BJ (cell line): ENCODE results near the gene METAP2. TPM values are rescaled to one million over a fixed set of nuclear protein-coding genes. Genes with fewer than 3 reads are reported as not detected.

Experiments
- CTCF ChIA-PET: fragments of 350-600 bp; formaldehyde crosslinking; extraction: SDS; loops from one replicate; lab custom pipeline; 2021; ENCODE audit warnings: antibody characterized with exemption, inconsistent platforms; lab: Yijun Ruan, JAX
- POLR2A ChIA-PET: fragments of 300-600 bp; sonication (Branson Sonifier 250); formaldehyde crosslinking; extraction: SDS; loops from one replicate; lab custom pipeline; 2021; ENCODE audit warnings: antibody characterized with exemption; lab: Charles Lee
- DNase-seq: peaks from one replicate; pipeline ENCODE4 v3.0.0-alpha.2; 2011; ENCODE audit warnings: low read depth
- H3K27me3 ChIP-seq: 2 replicates; pipeline ENCODE4 v1.6.0; 2011; ENCODE audit warnings: low read length; ENCODE audit not compliant: control insufficient read depth, insufficient read depth
- H3K36me3 ChIP-seq: 2 replicates; pipeline ENCODE4 v1.5.1; 2011; ENCODE audit warnings: low read length; ENCODE audit not compliant: control insufficient read depth, insufficient read depth
- H3K4me3 ChIP-seq: 2 replicates; pipeline ENCODE4 v1.5.1; 2011; ENCODE audit warnings: low read depth, mild to moderate bottlenecking, control low read depth, low read length
- polyA plus RNA-seq: library from polyadenylated mRNA; depleted of rRNA; stranded (reverse); fragments of >200 nt; gene quantifications from 2 replicates; pipeline ENCODE4 v1.2.3, GENCODE V29; 2011
- TF ChIP-seq, protein P1 (sequence below): IDR thresholded peaks from 2 replicates; pipeline ENCODE4 v1.5.1; 2011; ENCODE audit warnings: low read depth, mild to moderate bottlenecking, control low read depth, inconsistent platforms, low read length, moderate library complexity; ENCODE audit not compliant: insufficient read depth

Gene METAP2
- polyA plus RNA-seq, 1 experiment: 32.2 TPM

DNA sequence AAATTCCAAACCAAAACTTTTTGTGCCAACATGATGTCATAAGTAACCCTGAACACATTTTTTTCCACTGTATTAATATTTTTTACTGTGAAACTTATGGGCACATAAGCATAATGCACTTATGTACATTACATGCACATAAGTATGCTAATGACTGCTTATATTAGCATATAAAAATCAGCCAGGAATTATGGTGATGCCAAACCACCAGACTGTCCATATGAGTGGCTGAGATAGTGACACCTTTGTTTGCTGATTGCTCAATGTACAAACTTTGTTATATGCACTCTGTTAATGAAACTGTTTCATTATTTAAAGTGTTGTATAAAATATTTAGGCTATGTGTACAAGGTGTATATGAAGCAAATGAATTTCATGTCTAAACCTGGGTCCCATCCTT is 45.0 kb downstream of the METAP2 start:
- no peak for DNase-seq
- H3K4me3 ChIP-seq: no peak overlapping the region
- POLR2A ChIA-PET: no interaction called here
- TF ChIP-seq, protein P1, sequence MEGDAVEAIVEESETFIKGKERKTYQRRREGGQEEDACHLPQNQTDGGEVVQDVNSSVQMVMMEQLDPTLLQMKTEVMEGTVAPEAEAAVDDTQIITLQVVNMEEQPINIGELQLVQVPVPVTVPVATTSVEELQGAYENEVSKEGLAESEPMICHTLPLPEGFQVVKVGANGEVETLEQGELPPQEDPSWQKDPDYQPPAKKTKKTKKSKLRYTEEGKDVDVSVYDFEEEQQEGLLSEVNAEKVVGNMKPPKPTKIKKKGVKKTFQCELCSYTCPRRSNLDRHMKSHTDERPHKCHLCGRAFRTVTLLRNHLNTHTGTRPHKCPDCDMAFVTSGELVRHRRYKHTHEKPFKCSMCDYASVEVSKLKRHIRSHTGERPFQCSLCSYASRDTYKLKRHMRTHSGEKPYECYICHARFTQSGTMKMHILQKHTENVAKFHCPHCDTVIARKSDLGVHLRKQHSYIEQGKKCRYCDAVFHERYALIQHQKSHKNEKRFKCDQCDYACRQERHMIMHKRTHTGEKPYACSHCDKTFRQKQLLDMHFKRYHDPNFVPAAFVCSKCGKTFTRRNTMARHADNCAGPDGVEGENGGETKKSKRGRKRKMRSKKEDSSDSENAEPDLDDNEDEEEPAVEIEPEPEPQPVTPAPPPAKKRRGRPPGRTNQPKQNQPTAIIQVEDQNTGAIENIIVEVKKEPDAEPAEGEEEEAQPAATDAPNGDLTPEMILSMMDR: no peak
- no peaks in the 10 kb centered on the region for H3K36me3 ChIP-seq
- H3K27me3 ChIP-seq: no peaks in the 10 kb centered on the region
- CTCF ChIA-PET: no interaction called here

DNA sequence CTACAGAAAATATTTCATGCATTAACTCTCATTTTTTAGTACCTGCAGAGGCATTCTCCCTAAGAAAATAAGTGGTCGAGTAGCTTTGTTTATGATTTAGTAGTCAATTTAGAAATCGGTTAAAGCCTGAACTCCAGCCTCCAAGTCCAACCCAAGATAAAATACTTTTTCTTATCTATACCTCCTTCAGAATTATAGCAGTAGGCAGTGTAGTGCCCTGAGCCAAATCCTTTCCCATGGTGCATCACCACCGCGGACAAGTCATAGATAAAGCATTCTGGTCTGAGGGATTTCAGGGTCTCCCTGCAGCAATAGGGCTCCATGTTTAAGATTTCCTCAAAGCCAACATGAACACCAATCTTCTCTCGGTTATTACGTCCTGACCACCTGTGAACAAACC is 46.9 kb downstream of the METAP2 start:
- DNase-seq: no peak
- CTCF ChIA-PET: no interaction called here
- Histone ChIP-seq H3K36me3 (no peaks in the 10 kb centered on the region), H3K4me3 (no peak overlapping the region), H3K27me3 (no peaks in the 10 kb centered on the region)
- POLR2A ChIA-PET: no interaction called here
- TF ChIP-seq, protein P1: no peak

DNA sequence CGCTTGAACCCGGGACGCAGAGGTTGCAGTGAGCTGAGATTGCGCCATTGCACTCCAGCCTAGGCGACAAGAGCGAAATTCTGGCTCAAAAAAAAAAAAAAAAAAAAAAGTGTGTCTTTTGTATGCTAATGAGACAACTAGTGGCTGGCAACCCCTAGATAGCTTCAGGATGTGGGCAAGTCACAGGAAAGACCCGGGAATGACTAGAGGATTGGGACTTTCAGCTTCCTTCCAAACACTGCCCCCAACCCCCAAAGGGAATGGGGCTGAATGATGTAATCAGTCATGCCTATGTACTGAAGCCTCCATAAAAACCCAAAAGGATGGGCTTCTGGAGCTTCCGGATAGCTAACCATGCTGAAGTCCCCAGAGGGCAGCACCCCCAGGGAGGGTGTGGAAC is 48.7 kb downstream of the METAP2 start:
- no peaks in the 10 kb centered on the region for H3K36me3 ChIP-seq
- TF ChIP-seq, protein P1: no peak
- H3K4me3 ChIP-seq: no peak overlapping the region
- no peaks in the 10 kb centered on the region for H3K27me3 ChIP-seq
- DNase-seq: no peak
- CTCF ChIA-PET: interaction anchor here (0.8 kb wide), 1 partner anchor 12 kb away, joined by 5 read pairs; no protein-coding TSS in a partner anchor
- POLR2A ChIA-PET: no interaction called here

DNA sequence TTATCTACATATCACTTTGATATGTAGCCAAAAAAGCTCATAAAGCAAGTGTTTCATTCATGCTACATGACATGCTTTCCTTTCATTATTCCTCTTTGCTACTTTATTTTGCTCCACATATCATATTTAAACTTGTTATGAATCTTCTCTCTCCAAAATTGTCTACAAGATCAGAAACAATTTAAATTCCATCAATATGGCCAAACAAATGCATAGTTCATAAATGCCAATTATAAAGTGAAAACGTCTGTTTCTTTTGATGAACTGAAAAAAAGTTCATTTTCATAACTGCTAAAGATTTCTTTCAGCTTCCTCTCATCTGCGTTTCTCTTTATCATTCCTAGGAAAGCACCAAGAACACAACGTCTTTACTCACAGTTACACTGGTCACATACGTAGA is 54.5 kb downstream of the METAP2 start:
- CTCF ChIA-PET: interaction anchor here (0.6 kb wide), 1 partner anchor 524 kb away, joined by 3 read pairs; no protein-coding TSS in a partner anchor
- DNase-seq: no peak
- POLR2A ChIA-PET: no interaction called here
- TF ChIP-seq, protein P1: no peak
- H3K36me3 ChIP-seq: no peaks in the 10 kb centered on the region
- H3K27me3 ChIP-seq: no peaks in the 10 kb centered on the region
- no peak overlapping the region for H3K4me3 ChIP-seq

DNA sequence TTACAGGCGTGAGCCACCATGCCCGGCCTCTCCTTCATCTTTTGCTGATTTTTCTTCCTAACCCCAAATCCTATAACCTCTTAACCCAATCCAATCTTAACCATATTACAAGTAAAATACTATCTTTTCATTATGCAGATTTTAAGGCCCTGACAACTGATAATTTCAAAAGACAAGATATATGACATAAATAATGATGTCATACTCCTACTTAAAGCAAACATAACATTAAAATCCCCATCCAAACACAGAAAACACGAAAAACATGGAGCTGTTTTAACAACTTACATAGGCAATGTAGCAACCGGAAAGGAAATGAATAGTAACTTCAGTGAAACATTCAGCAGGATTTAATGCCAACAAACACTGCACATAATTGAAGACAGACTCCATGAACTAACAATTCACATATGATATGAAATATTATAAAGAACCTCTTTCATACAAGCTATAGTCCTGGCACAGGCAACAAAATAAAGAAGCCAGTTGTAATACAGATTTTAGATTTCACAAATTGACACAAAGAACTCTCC is 55.8 kb downstream of the METAP2 start:
- Histone ChIP-seq H3K27me3 (no peaks in the 10 kb centered on the region), H3K36me3 (no peaks in the 10 kb centered on the region), H3K4me3 (no peak overlapping the region)
- TF ChIP-seq, protein P1: no peak
- ChIA-PET POLR2A (no interaction called here), CTCF (interaction anchor here (1.0 kb wide), 1 partner anchor 193 kb away, joined by 3 read pairs; no protein-coding TSS in a partner anchor)
- no peak for DNase-seq
